Activated CD8-positive, alpha-beta T cell treated with anti-CD3 and anti-CD28 coated beads, Interleukin-2, amount 10 ng/mL, durations not matched to agents 7 days and 5 days (primary cell): ENCODE data around the gene SRMS. TPM values are rescaled to one million over a fixed set of nuclear protein-coding genes. Genes with fewer than 3 reads are reported as not detected.

Experiments used
- ATAC-seq: fragments of 150-1000 bp; cut with Tn5 transposase; one replicate; pipeline ENCODE4 v1.10.0; 2021; ENCODE audit warnings: moderate library complexity
- CTCF ChIA-PET: fragments of 350-600 bp; sonication (Branson Sonifier 250); formaldehyde crosslinking; loops from one replicate; lab custom pipeline; 2021; ENCODE audit warnings: antibody characterized with exemption; lab: Charles Lee
- POLR2A ChIA-PET: fragments of 350-600 bp; sonication (Branson Sonifier 250); formaldehyde crosslinking; loops from one replicate; lab custom pipeline; 2021; ENCODE audit warnings: antibody characterized with exemption; lab: Charles Lee
- DNase-seq: peaks from one replicate; pipeline ENCODE4 v3.0.0-alpha.2; 2020
- H3K27ac Mint-ChIP-seq: one replicate; pipeline ENCODE4 v1.8.0; 2021; ENCODE audit warnings: mild to moderate bottlenecking, mixed read lengths
- H3K27me3 Mint-ChIP-seq: one replicate; pipeline ENCODE4 v1.8.0; 2021; ENCODE audit warnings: low read depth, mixed read lengths
- H3K36me3 Mint-ChIP-seq: one replicate; pipeline ENCODE4 v1.8.0; 2021; ENCODE audit warnings: low read depth, mixed read lengths
- H3K4me1 Mint-ChIP-seq: one replicate; pipeline ENCODE4 v1.8.0; 2021; ENCODE audit warnings: low read depth, mixed read lengths
- H3K4me3 Mint-ChIP-seq: one replicate; pipeline ENCODE4 v1.8.0; 2021; ENCODE audit warnings: mild to moderate bottlenecking, mixed read lengths
- H3K9me3 Mint-ChIP-seq: one replicate; pipeline ENCODE4 v1.8.0; 2022; ENCODE audit warnings: mixed read lengths; ENCODE audit not compliant: insufficient read depth
- total RNA-seq, 2 experiments: library from RNA; stranded (reverse); gene quantifications; one replicate each; pipeline ENCODE4 v1.2.3, GENCODE V29; 2021

Gene SRMS
- not detected for total RNA-seq

GRCh38 chr20:63547725-63548480 lies at the start of gene SRMS:
Gene SRMS (minus strand): TSS chr20:63547749. CDS start chr20:63547463, 286 bp downstream.
- POLR2A ChIA-PET = interaction anchor here (1.8 kb wide), 1 partner anchor 27 kb away, joined by 6 read pairs; the partner anchor contains the start of gene PPDPF
- CTCF ChIA-PET = no interaction called here
- H3K4me1 Mint-ChIP-seq = peaks cover 12% of the 10 kb centered on the region
- H3K36me3 Mint-ChIP-seq = no peaks in the 10 kb centered on the region
- no peak within 1 kb of the TSS for H3K4me3 Mint-ChIP-seq
- H3K27me3 Mint-ChIP-seq = peaks cover 20% of the 10 kb centered on the region
- no peaks in the 10 kb centered on the region for H3K9me3 Mint-ChIP-seq
- ATAC-seq (no peak), DNase-seq (no peak)
- no peak within 1 kb of the TSS for H3K27ac Mint-ChIP-seq

- no peaks in the 10 kb centered on the region for H3K9me3 Mint-ChIP-seq
- H3K27ac Mint-ChIP-seq = no peak overlapping the region
- H3K4me1 Mint-ChIP-seq = no peaks in the 10 kb centered on the region
These were observed 48.9 kb upstream of the SRMS start for GRCh38 chr20:63596423-63596822.

GRCh38 chr20:63595416-63596127 lies 48.0 kb upstream of the SRMS start:
- Mint-ChIP-seq H3K27me3 (no peaks in the 10 kb centered on the region), H3K27ac (no peak overlapping the region), H3K36me3 (peaks cover 39% of the 10 kb centered on the region), H3K9me3 (no peaks in the 10 kb centered on the region), H3K4me3 (no peak overlapping the region), H3K4me1 (no peaks in the 10 kb centered on the region)
- CTCF ChIA-PET = no interaction called here
- ATAC-seq (no peak), DNase-seq (no peak)
- POLR2A ChIA-PET = interaction anchor here (0.9 kb wide), 1 partner anchor 10 kb away, joined by 3 read pairs; no protein-coding TSS in a partner anchor

More at GRCh38 chr20:63596423-63596822, 48.9 kb upstream of the SRMS start:
- peaks cover 41% of the 10 kb centered on the region for H3K36me3 Mint-ChIP-seq
- no peak for DNase-seq
- H3K27me3 Mint-ChIP-seq = no peaks in the 10 kb centered on the region
- ATAC-seq = no peak
- CTCF ChIA-PET = no interaction called here
- no peak overlapping the region for H3K4me3 Mint-ChIP-seq
- POLR2A ChIA-PET = interaction anchor here (0.6 to 0.9 kb wide), 3 partner anchors 9 to 83 kb away, joined by 3 read pairs; no protein-coding TSS in a partner anchor

GRCh38 chr20:63594043-63594561 lies 46.6 kb upstream of the SRMS start:
- no peak for DNase-seq
- no peaks in the 10 kb centered on the region for H3K27me3 Mint-ChIP-seq
- no peaks in the 10 kb centered on the region for H3K9me3 Mint-ChIP-seq
- H3K27ac Mint-ChIP-seq = no peak overlapping the region
- no peak for ATAC-seq
- H3K4me1 Mint-ChIP-seq = no peaks in the 10 kb centered on the region
- H3K36me3 Mint-ChIP-seq = peaks cover 44% of the 10 kb centered on the region
- no peak overlapping the region for H3K4me3 Mint-ChIP-seq
- ChIA-PET POLR2A (no interaction called here), CTCF (no interaction called here)

- H3K36me3 Mint-ChIP-seq = peaks cover 36% of the 10 kb centered on the region
- POLR2A ChIA-PET = no interaction called here
- peaks cover 4% of the 10 kb centered on the region for H3K4me1 Mint-ChIP-seq
- no peaks in the 10 kb centered on the region for H3K27me3 Mint-ChIP-seq
- ATAC-seq (no peak), DNase-seq (no peak)
- no peaks in the 10 kb centered on the region for H3K9me3 Mint-ChIP-seq
- CTCF ChIA-PET = no interaction called here
- H3K27ac Mint-ChIP-seq = no peak overlapping the region
- H3K4me3 Mint-ChIP-seq = no peak overlapping the region
These were observed 45.1 kb upstream of the SRMS start for GRCh38 chr20:63592661-63593060.

GRCh38 chr20:63591786-63592355 lies 44.3 kb upstream of the SRMS start:
- Mint-ChIP-seq H3K4me1 (peaks cover 4% of the 10 kb centered on the region), H3K9me3 (no peaks in the 10 kb centered on the region), H3K27ac (no peak overlapping the region), H3K36me3 (peaks cover 32% of the 10 kb centered on the region), H3K27me3 (no peaks in the 10 kb centered on the region), H3K4me3 (no peak overlapping the region)
- CTCF ChIA-PET = no interaction called here
- POLR2A ChIA-PET = interaction anchor here (1.0 kb wide), 1 partner anchor 50 kb away, joined by 3 read pairs; no protein-coding TSS in a partner anchor
- ATAC-seq = no peak
- no peak for DNase-seq

- ChIA-PET POLR2A (interaction anchor here (0.6 to 1.0 kb wide), 2 partner anchors 11 to 51 kb away, joined by 3 to 5 read pairs; no protein-coding TSS in a partner anchor), CTCF (no interaction called here)
- Mint-ChIP-seq H3K9me3 (no peaks in the 10 kb centered on the region), H3K4me1 (peaks cover 4% of the 10 kb centered on the region), H3K36me3 (peaks cover 32% of the 10 kb centered on the region), H3K27me3 (no peaks in the 10 kb centered on the region), H3K4me3 (no peak overlapping the region), H3K27ac (no peak overlapping the region)
- DNase-seq (no peak), ATAC-seq (no peak)
These were observed 43.6 kb upstream of the SRMS start for GRCh38 chr20:63591147-63591533.

GRCh38 chr20:63590218-63591146 lies 42.9 kb upstream of the SRMS start:
- no peak overlapping the region for H3K27ac Mint-ChIP-seq
- H3K27me3 Mint-ChIP-seq = peaks cover 4% of the 10 kb centered on the region
- DNase-seq (no peak), ATAC-seq (no peak)
- no peak overlapping the region for H3K4me3 Mint-ChIP-seq
- H3K36me3 Mint-ChIP-seq = peaks cover 30% of the 10 kb centered on the region
- no peaks in the 10 kb centered on the region for H3K9me3 Mint-ChIP-seq
- ChIA-PET CTCF (no interaction called here), POLR2A (interaction anchor here (0.6 kb wide), 1 partner anchor 11 kb away, joined by 5 read pairs; no protein-coding TSS in a partner anchor)
- peaks cover 4% of the 10 kb centered on the region for H3K4me1 Mint-ChIP-seq

- no peak overlapping the region for H3K4me3 Mint-ChIP-seq
- no peak overlapping the region for H3K27ac Mint-ChIP-seq
- ATAC-seq (no peak), DNase-seq (no peak)
- H3K36me3 Mint-ChIP-seq = peaks cover 24% of the 10 kb centered on the region
- ChIA-PET CTCF (no interaction called here), POLR2A (interaction anchor here (0.7 kb wide), 1 partner anchor 9 kb away, joined by 3 read pairs; no protein-coding TSS in a partner anchor)
- peaks cover 4% of the 10 kb centered on the region for H3K27me3 Mint-ChIP-seq
- H3K9me3 Mint-ChIP-seq = no peaks in the 10 kb centered on the region
- H3K4me1 Mint-ChIP-seq = peaks cover 4% of the 10 kb centered on the region
These were observed 42.0 kb upstream of the SRMS start for GRCh38 chr20:63589261-63590217.

GRCh38 chr20:63588641-63589041 lies 41.1 kb upstream of the SRMS start:
- Mint-ChIP-seq H3K27ac (no peak overlapping the region), H3K9me3 (no peaks in the 10 kb centered on the region), H3K4me1 (peaks cover 4% of the 10 kb centered on the region), H3K4me3 (no peak overlapping the region), H3K36me3 (peaks cover 24% of the 10 kb centered on the region), H3K27me3 (peaks cover 4% of the 10 kb centered on the region)
- CTCF ChIA-PET = no interaction called here
- ATAC-seq (no peak), DNase-seq (no peak)
- POLR2A ChIA-PET = interaction anchor here (0.7 to 1.0 kb wide), 2 partner anchors 10 to 15 kb away, joined by 3 read pairs; partner anchors contain the start of gene HELZ2
